GM23248 (cell line): ENCODE data around the gene ATXN7L1.

Experiments
- EZH2 ChIP-seq: fragments of 200-600 bp; sonication (generic); IDR thresholded peaks from 2 replicates; pipeline ENCODE4 v1.6.1; 2018; ENCODE audit warnings: antibody characterized with exemption, mild to moderate bottlenecking; ENCODE audit not compliant: insufficient read depth, poor library complexity, severe bottlenecking
- EZH2phosphoT487 ChIP-seq: fragments of 200-600 bp; sonication (generic); IDR thresholded peaks from 2 replicates; pipeline ENCODE4 v1.6.1; 2018; ENCODE audit warnings: antibody characterized with exemption, moderate library complexity, mild to moderate bottlenecking, low read depth; ENCODE audit not compliant: insufficient read depth

GRCh38 chr7:105835441-105835840 is 41.0 kb downstream of the ATXN7L1 start:
- no peak for TF ChIP-seq EZH2
- no peak for TF ChIP-seq EZH2phosphoT487
